PC-9 (cell line): Measurements from ENCODE around the gene SRGAP3. TPM values are rescaled to one million over a fixed set of nuclear protein-coding genes. Genes with fewer than 3 reads are reported as not detected.

ENCODE experiments used
- BruUV-seq: library from RNA; stranded (reverse); fragments of 400-500 nt; replicated peaks from 2 replicates; lab custom pipeline; 2021; lab: Mats Ljungman, UMichigan
- CTCF ChIA-PET: fragments of 300-600 bp; sonication (Branson Sonifier 250); formaldehyde crosslinking; loops from one replicate; lab custom pipeline; 2022; ENCODE audit warnings: antibody characterized with exemption; lab: Charles Lee
- POLR2A ChIA-PET: fragments of 300-600 bp; sonication (Branson Sonifier 250); formaldehyde crosslinking; loops from one replicate; lab custom pipeline; 2022; ENCODE audit warnings: antibody characterized with exemption; ENCODE audit not compliant: unreplicated experiment; lab: Charles Lee
- DNase-seq, 2 experiments: peaks; one replicate each; pipeline versions ENCODE4 v3.0.0 to v3.0.0-alpha.2; 2015 to 2022; ENCODE audit warnings: mixed read lengths in 1 of 2
- H2AFZ ChIP-seq: fragments of 200-600 bp; sonication (generic); 2 replicates; pipeline ENCODE4 v1.8.1; 2017; ENCODE audit warnings: antibody characterized with exemption
- H3F3A ChIP-seq: fragments of 200-600 bp; sonication (generic); 2 replicates; pipeline ENCODE4 v1.8.1; 2017; ENCODE audit warnings: antibody characterized with exemption, mild to moderate bottlenecking, low read depth; ENCODE audit not compliant: insufficient read depth
- H3K27ac ChIP-seq: fragments of 200-600 bp; sonication (generic); 2 replicates; pipeline ENCODE4 v1.6.1; 2016; ENCODE audit warnings: mixed run types
- H3K27me3 ChIP-seq: fragments of 200-600 bp; sonication (generic); 2 replicates; pipeline ENCODE4 v1.6.1; 2016; ENCODE audit warnings: low read depth, mixed run types; ENCODE audit not compliant: insufficient read depth
- H3K36me3 ChIP-seq: fragments of 200-600 bp; sonication (generic); 2 replicates; pipeline ENCODE4 v1.6.1; 2016; ENCODE audit warnings: low read depth, mixed run types
- H3K4me1 ChIP-seq: fragments of 200-600 bp; sonication (generic); replicated peaks from 2 replicates; pipeline ENCODE4 v1.6.1; 2016; ENCODE audit warnings: mixed run types; ENCODE audit not compliant: insufficient read depth
- H3K4me2 ChIP-seq: fragments of 200-600 bp; sonication (generic); 2 replicates; pipeline ENCODE4 v1.6.1; 2017; ENCODE audit warnings: mixed run types
- H3K4me3 ChIP-seq: fragments of 200-600 bp; sonication (generic); 2 replicates; pipeline ENCODE4 v1.6.1; 2016; ENCODE audit warnings: mixed run types
- H3K79me2 ChIP-seq: fragments of 200-600 bp; sonication (generic); 2 replicates; pipeline ENCODE4 v1.6.1; 2017; ENCODE audit warnings: low read depth, mixed run types
- H3K9me2 ChIP-seq: fragments of 200-600 bp; sonication (generic); 2 replicates; pipeline ENCODE4 v1.8.1; 2017; ENCODE audit warnings: mild to moderate bottlenecking; ENCODE audit not compliant: insufficient read depth
- H3K9me3 ChIP-seq: fragments of 200-600 bp; sonication (generic); 2 replicates; pipeline ENCODE4 v1.8.1; 2016; ENCODE audit warnings: low read depth; ENCODE audit not compliant: insufficient read depth
- H4K20me1 ChIP-seq: fragments of 200-600 bp; sonication (generic); 2 replicates; pipeline ENCODE4 v1.8.1; 2017; ENCODE audit not compliant: insufficient read depth
- EZH2 ChIP-seq: fragments of 200-600 bp; sonication (generic); IDR thresholded peaks from 2 replicates; pipeline ENCODE4 v1.8.0; 2017; ENCODE audit warnings: antibody characterized with exemption, low read depth
- intact Hi-C: fragments of 100-400 bp; cut with micrococcal nuclease; formaldehyde crosslinking; loops from one replicate; pipeline ENCODE4 v1.10.0; 2022; ENCODE audit not compliant: unreplicated experiment
- total RNA-seq: library from RNA; stranded (reverse); gene quantifications from 2 replicates; pipeline ENCODE4 v1.2.3, GENCODE V29; 2021
- TF ChIP-seq, protein P1 (sequence below): fragments of 200-600 bp; sonication (generic); conservative IDR thresholded peaks from 2 replicates; pipeline ENCODE4 v1.6.1; 2017; ENCODE audit warnings: mixed run types, antibody characterized with exemption, mild to moderate bottlenecking, moderate library complexity

Gene SRGAP3
- total RNA-seq, 1 experiment from 2014 or later: 17.5 TPM

DNA sequence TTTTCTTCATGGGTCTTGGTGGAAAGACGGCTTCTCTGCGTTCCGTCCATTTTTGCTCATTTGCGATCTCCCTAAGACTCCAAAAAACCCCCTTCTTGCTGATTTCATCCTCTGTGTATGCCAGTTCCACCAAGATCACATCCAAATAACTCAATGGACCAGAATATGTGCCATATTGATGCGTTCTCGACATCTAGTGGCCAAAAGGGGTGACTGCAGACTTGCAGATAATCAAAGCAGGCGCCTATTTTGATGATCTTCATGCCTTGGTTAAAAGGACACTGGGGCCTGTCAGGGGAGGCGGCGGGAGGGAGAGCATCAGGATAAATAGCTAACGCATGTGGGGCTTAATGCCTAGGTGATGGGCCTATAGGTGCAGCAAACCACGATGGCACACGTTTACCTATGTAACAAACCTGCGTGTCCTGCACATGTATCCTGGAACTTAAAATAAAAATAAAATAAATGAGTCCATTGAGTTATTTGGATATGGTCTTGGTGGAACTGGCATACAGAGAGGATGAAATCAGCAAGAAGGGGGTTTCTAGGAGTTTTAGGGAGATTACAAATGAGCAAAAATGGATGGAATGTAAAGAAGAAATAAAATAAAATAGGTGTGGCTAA lies 182.0 kb downstream of the SRGAP3 start:
- no peaks in the 10 kb centered on the region for H3K9me2 ChIP-seq
- peak in 1 of 2 experiments; percentile 33 for DNase-seq
- H3K4me2 ChIP-seq: no peak overlapping the region
- no peaks in the 10 kb centered on the region for H3K4me1 ChIP-seq
- no peak for TF ChIP-seq EZH2
- TF ChIP-seq, protein P1, sequence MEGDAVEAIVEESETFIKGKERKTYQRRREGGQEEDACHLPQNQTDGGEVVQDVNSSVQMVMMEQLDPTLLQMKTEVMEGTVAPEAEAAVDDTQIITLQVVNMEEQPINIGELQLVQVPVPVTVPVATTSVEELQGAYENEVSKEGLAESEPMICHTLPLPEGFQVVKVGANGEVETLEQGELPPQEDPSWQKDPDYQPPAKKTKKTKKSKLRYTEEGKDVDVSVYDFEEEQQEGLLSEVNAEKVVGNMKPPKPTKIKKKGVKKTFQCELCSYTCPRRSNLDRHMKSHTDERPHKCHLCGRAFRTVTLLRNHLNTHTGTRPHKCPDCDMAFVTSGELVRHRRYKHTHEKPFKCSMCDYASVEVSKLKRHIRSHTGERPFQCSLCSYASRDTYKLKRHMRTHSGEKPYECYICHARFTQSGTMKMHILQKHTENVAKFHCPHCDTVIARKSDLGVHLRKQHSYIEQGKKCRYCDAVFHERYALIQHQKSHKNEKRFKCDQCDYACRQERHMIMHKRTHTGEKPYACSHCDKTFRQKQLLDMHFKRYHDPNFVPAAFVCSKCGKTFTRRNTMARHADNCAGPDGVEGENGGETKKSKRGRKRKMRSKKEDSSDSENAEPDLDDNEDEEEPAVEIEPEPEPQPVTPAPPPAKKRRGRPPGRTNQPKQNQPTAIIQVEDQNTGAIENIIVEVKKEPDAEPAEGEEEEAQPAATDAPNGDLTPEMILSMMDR: peak; percentile 96
- intact Hi-C loops: loop anchor here (1.0 to 5.0 kb wide), 4 partner anchors 97 to 404 kb away; partner anchors contain the start of gene OXTR
- H2AFZ ChIP-seq: no peak overlapping the region
- peaks cover 2% of the 10 kb centered on the region; the same call in 1 of the 2 replicates for H3K9me3 ChIP-seq
- H3K4me3 ChIP-seq: no peak overlapping the region
- no peaks in the 10 kb centered on the region for H4K20me1 ChIP-seq
- no peaks in the 10 kb centered on the region for H3F3A ChIP-seq
- H3K79me2 ChIP-seq: no peaks in the 10 kb centered on the region
- H3K36me3 ChIP-seq: no peaks in the 10 kb centered on the region
- POLR2A ChIA-PET: no interaction called here
- BruUV-seq: no TSS peak
- CTCF ChIA-PET: no interaction called here
- H3K27ac ChIP-seq: no peak overlapping the region
- no peaks in the 10 kb centered on the region for H3K27me3 ChIP-seq

DNA sequence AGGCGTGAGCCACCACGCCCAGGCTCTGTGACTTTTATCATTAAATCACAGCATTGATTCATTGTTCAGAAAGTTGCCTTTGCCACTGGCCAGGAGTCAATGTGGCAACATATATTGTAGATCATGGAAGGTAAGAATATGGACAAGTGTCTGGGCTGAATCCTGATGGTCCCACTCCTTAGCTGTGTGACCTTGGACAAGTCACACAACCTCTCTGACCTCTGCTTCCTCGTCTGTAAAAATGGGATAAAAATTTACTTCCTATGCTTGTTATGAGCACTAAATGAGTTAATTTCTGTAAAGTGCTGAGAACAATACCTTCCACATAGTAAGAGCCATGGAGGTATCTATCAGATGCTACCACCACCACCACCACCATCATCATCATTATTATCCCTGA lies 182.7 kb downstream of the SRGAP3 start:
- H3K4me3 ChIP-seq: no peak overlapping the region
- H2AFZ ChIP-seq: no peak overlapping the region
- H3F3A ChIP-seq: no peaks in the 10 kb centered on the region
- POLR2A ChIA-PET: no interaction called here
- H3K4me1 ChIP-seq: no peaks in the 10 kb centered on the region
- peaks cover 4% of the 10 kb centered on the region; the same call in 1 of the 2 replicates for H3K9me3 ChIP-seq
- no peaks in the 10 kb centered on the region for H3K27me3 ChIP-seq
- H3K79me2 ChIP-seq: no peaks in the 10 kb centered on the region
- no peaks in the 10 kb centered on the region for H3K36me3 ChIP-seq
- no peaks in the 10 kb centered on the region for H4K20me1 ChIP-seq
- CTCF ChIA-PET: no interaction called here
- no TSS peak for BruUV-seq
- intact Hi-C loops: loop anchor here (1.0 to 5.0 kb wide), 4 partner anchors 96 to 403 kb away; partner anchors contain the start of gene OXTR
- DNase-seq: no peak
- H3K9me2 ChIP-seq: no peaks in the 10 kb centered on the region
- TF ChIP-seq EZH2: no peak
- TF ChIP-seq, protein P1: no peak
- H3K4me2 ChIP-seq: no peak overlapping the region
- no peak overlapping the region for H3K27ac ChIP-seq

DNA sequence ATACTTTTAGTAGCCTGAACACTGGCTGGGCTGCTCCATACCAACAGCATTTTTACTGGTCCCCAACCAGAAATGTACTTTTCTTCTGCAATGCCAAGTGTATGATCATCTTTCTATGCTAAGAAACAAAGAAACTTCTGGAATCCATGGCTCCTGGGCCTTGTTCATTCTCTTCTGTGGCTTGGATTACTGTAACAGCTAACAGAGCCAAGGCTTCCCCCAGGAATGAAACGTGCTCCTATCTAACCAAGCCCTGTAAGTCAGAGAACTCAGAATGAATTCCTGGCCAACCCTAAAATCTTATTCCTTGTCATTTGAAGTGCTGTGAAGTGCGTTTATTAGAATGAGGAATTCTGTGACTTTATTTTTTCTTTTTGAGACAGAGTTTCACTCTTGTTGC lies 183.3 kb downstream of the SRGAP3 start:
- no peaks in the 10 kb centered on the region for H3K4me1 ChIP-seq
- H3K27me3 ChIP-seq: no peaks in the 10 kb centered on the region
- H3K79me2 ChIP-seq: no peaks in the 10 kb centered on the region
- no TSS peak for BruUV-seq
- no peak overlapping the region for H3K27ac ChIP-seq
- H3K36me3 ChIP-seq: no peaks in the 10 kb centered on the region
- no peak overlapping the region for H3K4me2 ChIP-seq
- no peaks in the 10 kb centered on the region for H3F3A ChIP-seq
- H2AFZ ChIP-seq: no peak overlapping the region
- H4K20me1 ChIP-seq: no peaks in the 10 kb centered on the region
- POLR2A ChIA-PET: interaction anchor here (0.6 kb wide), 1 partner anchor 111 kb away, joined by 3 read pairs; no protein-coding TSS in a partner anchor
- TF ChIP-seq EZH2: no peak
- TF ChIP-seq, protein P1: no peak
- H3K9me3 ChIP-seq: peaks cover 4% of the 10 kb centered on the region; the same call in 1 of the 2 replicates
- no peak overlapping the region for H3K4me3 ChIP-seq
- no peaks in the 10 kb centered on the region for H3K9me2 ChIP-seq
- CTCF ChIA-PET: no interaction called here
- intact Hi-C loops: loop anchor here (2.0 to 5.0 kb wide), 2 partner anchors 95 to 299 kb away; partner anchors contain the start of gene OXTR
- no peak for DNase-seq
